Loucy (cell line): ENCODE results near the gene TSEN2.

Experiments used
- CTCF ChIP-seq: fragments of 200-600 bp; sonication (generic); conservative IDR thresholded peaks from 2 replicates; pipeline ENCODE4 v1.5.1; 2014; ENCODE audit warnings: mild to moderate bottlenecking, antibody characterized with exemption, low read length
- EZH2phosphoT487 ChIP-seq: fragments of 200-600 bp; IDR thresholded peaks from 2 replicates; pipeline ENCODE4 v1.6.1; 2018; ENCODE audit warnings: antibody characterized with exemption, mild to moderate bottlenecking, moderate library complexity, borderline replicate concordance

GRCh38 chr3:12476238-12476897 is 7.9 kb upstream of the TSEN2 start:
- TF ChIP-seq CTCF (no peak), EZH2phosphoT487 (no peak)
